HG03175 (cell line): ENCODE results near the gene ZFP92.

Experiments
- ATAC-seq: cut with Tn5 transposase; IDR thresholded peaks from one replicate; pipeline ENCODE4 v1.9.1; 2021; ENCODE audit warnings: mild to moderate bottlenecking, moderate library complexity; ENCODE audit not compliant: unreplicated experiment

The ZFP92 gene

DNA sequence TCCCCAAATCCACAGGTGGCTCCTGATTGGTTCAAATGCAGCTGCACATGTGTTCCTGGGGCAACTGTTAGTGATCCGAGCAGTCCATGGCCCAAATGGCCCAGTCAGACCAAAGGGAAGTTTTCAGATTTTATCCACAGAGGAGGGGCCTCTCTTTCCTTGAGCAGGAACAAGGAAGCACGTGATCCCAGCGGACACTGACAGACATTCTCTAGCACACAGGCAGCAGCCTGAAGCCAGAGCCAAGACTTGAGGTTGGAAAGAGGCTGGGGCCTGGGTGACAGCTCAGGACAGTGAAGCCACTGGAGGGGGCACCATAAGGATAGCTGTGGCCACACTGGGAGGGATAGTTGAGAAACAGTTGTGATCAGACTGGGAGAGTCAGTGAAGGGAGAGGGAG is 3.5 kb upstream of the ZFP92 start:
- ATAC-seq: no peak

DNA sequence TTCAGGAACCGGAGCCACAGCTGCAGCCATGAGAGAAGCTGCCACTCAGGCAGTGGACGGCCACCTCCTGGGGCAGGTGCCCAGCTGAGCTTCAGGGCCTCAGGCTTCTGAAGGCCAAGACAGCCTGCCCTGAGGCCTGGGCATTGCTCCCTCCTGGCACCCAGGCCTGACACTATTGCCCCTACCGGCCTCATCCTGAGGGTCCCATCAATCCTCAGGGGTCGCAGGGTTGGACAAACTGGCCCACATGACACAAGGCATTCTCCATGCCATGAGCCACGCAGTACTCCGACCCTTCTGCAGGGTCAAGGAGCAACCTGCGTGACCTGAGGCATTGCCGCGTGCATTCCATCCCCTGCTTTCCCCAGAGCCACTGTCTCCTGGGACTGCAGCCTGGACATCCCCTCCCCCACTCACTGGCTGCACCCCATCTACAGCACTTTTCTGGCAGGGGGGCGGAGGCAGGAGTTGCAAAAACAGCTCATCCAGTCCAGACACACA is 3.0 kb upstream of the ZFP92 start:
- ATAC-seq: no peak

DNA sequence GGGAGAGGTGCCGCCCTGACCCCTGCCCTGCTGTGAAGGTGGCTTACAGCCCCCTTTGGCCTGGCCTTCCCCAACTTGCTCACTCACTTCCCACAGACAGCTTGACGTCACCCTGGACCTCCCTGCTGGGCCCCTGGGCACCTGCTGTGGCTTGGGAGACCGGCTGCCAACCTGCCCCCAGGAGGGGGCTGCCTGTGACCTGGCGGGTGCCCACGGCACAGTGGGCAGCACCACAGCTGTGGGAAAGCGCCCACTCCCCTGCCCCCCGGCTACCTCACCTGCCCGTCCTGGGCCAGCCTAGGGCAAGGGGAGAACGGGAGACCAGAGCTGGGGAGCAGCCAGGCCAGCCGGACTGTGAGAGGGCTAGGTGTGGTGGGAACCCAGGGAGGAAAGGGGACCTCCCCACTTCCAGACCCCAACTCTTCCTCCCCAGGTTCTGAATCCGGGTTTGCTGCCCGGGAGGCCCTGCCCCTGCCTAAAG is 2.4 kb upstream of the ZFP92 start:
- no peak for ATAC-seq

DNA sequence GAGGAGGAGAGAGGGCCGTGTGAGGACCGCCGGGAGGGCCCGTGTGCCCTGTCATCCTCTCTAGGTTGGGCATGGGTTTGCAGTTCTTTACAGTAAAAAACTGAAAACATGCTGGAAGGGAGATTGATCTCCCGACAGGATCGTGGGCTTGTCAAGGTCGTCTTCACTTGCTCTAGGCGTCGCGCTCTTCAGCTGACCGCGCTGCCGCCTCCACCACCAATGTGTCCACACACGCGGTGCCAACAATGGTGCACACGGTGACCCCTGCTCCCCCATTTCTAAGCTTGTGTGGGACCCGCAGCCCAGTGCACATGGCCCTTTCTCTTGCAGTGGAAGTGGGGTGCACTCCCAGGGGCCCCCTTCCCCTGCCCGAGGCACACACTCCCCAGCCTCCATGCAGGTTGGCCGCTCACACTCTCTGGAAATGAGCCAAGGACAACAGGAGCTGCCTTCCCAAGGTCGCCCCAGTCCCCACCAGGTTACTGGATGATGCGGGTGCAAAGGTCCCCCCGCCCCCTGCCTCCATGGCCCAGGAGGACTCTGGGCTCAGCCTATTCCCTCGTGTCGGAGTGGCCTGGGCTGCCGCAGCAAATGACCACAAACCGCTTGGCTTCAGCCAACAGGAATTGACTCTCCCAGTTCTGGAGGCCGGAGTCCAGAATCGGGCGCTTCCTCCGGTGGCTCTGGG is 1.7 kb upstream of the ZFP92 start:
- no peak for ATAC-seq

DNA sequence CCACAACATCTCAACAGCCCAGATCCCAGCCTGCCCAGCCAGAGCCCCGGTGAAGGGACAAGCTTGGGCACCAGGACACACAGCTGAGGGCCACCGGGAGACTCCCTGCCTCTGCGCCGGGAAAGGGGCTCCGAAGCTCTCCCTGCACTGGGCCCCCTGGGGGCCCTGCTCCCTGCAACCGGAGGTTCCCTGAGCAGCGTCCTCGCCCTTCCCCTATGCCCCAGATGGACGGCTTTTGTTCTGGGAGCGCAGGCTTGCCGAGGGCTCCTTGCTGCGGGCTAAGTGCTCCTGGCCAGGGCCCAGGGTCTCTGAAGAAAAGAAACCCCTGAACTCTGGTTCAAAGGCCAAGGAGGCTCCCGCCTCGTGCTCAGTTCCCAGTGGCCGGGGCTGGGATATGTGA is 899 bp upstream of the ZFP92 start:
- ATAC-seq: no peak

DNA sequence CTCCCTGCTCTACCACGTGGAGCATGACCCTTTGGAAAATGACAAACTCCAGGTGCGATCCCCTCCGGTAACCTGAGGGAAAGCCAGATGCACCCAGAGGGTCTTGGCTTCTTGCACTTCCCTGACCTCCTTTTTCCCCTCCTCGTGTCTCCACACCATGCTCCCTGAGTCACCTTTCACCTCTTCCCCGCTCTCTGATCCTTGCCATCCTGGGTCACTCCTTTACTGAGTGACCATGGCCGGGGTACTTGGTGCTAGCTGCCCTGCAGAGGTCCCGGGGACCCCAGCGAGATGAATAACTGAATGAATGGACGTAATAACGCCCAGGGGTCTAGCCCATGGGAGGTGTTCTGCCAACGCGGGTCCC is 401 bp upstream of the ZFP92 start:
- ATAC-seq: no peak

DNA sequence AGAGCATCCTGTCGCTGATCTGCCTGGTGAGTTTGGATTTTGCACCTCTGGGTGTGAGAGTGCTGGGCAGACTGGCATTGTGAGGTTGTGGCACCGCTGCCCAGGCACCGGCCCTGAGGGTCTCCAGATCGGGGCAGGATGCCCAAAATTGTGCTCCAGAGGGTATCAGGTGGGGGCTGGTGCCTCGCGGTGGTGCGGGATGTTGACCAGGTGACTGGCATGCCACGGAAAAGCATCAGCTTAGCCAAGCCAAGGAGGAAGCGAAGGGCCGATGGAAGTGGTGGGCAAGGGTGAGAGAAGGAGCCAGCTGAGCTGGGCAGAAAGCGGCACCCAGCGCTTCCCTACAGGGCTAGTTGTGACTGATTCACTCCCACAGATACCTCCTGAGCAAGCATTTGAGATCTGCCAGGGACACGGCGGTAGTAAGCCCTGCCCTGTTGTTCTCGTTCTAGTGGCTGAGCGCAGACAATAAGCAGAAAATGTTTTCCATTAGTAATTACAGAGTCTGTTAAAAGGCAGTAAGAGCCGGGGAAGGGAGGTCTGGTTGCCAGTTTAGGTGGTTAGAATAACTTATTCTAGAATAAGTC is 809 bp downstream of the ZFP92 start:
- ATAC-seq: no peak

DNA sequence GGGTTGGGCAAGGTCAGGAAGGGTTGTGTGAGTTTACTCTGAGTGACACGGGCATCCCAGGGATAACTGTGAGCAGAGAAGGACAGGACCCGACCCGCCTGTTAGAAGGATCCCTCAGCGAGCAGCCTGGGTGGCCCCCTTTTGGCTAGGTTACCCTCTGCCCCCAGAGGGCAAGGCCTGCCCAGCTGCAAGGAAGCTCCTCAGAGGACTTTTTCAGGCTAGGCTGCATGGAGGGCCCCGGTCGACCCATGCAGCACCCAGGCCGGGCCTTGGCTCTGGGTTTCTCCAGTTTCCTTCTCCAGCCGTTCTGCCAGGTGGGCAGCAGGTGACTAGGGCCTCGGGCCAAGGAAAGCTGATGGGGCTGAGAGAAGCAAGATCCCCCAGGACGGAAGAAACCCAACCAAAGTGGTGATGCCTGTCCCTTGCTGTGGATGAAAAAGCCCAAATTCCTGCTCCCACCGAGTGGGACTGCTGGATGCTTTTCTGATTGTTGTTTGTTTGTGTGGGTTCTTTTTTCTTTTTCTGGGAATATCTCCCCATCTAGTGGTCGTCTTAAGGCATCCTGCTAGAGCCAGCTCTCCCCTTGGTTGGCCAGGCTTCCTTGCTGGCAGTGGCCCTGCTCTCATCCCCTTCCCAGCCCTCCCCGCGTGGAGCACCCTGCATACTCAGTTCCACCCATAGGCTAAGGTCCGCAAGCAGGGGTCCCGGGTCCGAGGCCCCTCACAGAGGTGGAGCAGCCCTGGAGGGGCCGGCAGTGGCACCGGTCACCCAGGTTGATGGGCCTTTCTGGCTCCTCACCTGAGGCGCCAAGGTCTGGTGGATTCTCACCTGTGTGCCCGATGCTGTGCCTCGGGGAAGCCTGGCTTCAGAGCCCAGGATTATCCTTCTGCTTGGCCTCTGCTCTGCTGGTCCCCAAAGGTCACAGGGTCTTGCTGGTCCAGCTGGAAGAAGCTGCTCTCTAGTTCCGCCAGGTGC is 1.8 kb downstream of the ZFP92 start:
- ATAC-seq: no peak

DNA sequence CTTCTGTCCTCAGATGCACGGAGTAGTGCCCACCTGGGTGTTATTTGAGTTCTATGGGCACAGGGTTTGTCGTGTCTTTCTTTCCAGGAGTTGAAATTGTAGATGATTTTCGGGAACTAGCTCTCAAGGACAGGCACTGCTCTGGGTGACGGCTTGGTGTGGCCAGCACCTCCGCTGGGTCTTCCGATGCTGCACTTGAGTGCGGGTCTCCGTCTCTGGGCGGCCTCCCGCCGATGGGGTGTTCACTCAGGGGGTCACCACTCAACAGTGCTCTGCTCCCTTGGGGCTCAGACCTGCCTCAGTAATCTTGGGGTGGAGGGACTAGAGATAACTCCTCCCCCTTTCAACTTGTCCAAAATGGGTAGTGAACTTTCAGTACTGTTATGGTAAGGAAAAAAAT is 2.5 kb downstream of the ZFP92 start:
- no peak for ATAC-seq

DNA sequence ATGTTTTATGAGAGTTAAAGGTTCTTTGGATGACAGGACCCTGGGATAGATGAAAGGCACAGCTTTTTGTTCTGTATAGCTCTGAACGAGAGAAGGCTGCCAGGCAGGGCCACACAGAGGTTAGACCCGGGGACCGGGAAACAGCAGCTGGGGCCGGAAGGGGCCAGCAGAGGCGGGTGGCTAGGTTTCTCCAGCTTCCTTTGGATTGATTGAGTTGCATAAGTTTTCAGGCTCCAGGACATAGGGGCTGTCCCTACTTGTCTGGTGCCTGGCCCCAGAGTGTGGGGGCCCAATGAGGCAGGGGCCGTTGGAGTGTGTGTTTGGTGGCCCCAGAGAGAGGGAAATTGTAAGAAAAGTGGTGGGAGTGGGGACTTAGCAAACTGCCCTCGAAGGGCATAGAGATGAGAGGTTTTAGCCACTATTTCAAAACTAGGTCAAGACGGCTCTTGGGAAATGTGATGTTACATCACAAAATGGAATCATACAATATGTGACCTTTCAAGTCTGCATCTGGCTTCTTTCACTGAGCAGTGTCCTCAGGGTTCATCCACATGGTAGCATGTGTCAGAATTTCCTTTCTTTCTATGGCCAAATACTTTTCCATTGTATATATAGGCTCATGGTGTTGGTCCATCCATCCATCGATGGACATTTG is 3.7 kb downstream of the ZFP92 start:
- no peak for ATAC-seq

DNA sequence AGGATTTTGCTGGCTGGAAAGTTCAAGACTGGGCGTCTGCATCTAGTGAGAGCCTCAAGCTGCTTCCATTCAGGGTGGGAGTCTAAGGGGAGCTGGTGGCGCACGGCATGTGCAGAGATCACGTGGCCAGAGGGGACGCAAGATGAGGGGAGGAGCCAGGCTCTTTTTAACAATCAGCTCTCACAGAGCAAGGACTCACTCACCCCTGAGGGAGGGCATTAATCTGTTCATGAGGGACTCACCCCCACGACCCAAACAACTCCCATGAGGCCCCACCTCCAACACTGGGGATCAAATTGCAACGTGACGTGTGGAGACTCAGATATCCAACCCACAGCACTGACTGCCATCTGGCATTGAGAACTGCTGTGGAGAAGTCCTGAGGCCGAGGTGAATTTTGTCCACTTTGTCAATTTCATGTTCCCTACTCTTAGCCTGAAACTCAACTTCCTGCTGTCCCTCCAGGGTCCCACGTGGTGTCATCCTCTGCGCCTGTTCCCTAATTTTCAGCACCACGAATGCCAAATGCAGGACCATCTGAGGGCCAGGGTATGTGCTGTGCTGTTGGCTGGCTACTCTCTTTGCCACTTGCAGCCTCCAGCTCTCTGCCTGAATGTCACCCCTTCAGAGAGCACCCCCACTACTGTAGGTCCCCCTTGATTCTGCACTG is 5.6 kb downstream of the ZFP92 start:
- no peak for ATAC-seq

DNA sequence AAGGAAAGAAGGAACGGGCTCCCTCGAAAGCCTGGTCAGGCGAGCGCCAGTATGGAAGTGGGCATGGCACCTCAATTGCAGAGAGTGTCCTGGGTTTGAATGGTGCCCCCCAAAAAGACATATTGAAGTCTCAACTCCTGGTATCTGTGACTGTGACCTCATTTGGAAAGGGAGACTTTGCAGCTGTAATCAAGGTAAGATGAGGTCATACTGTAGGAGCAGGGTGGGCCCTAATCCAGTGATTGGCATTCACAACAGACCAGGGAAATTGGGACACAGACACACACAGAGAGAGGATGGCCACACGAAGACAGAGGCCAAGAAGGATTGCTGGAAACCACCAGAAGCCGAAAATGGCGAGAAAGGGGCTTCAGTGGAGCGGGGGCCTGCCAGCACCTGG is 6.4 kb downstream of the ZFP92 start:
- ATAC-seq: no peak

DNA sequence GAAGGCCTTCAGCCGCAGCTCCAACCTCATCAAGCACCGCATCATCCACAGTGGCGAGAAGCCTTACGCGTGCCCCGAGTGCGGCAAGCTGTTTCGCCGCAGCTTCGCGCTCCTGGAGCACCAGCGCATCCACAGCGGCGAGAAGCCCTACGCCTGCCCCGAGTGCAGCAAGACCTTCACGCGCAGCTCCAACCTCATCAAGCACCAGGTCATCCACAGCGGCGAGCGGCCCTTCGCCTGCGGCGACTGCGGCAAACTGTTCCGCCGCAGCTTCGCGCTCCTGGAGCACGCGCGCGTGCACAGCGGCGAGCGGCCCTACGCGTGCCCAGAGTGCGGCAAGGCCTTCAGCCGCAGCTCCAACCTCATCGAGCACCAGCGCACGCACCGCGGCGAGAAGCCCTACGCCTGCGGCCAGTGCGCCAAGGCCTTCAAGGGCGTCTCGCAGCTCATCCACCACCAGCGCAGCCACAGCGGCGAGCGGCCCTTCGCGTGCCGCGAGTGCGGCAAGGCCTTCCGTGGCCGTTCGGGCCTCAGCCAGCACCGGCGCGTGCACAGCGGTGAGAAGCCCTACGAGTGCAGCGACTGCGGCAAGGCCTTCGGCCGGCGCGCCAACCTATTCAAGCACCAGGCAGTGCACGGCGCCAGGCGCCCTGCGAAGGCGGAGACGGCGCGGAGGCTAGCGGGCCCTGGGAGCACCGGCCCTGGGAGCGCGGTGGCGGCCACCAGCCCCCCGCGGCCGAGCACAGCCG is 9.8 kb downstream of the ZFP92 start:
- no peak for ATAC-seq

DNA sequence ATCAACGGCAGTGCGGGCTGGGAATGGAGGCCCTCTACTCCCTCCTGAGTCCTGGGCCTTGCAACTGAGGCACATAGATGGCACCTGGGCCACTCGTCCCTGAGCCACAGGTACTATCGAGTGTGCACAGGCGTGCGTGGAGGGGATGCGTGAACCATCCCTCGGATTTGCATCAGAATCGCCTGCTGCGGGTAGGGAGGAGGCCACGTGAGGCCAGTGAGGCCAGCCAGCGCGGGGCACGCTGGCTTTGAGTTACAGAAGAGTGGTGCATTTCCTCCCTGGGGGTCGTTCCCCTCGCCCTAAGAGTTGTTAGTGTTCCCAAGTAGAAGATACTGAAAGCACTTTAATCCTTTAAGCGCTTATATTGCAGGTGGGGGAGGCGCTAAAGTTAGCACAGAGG is 10.6 kb downstream of the ZFP92 start:
- no peak for ATAC-seq

DNA sequence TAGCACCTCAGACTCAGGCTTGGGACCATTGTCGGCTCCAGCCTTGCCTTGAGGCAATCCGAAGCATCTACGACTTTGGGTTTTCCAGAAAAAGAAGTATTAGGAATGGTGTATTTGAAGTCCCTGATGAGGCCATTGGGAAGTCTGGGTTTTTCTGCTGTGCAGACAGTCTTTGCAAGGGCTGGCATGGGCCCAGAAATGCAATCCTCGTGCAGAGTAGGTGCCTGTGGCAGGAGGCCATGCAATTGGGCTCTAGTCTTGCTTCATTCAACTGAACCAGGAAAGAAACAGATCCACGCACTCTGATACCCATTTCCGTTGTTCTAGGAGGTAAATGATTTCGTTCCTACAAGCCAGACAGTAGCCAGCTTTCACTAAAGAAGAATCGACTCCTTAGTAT is 12.4 kb downstream of the ZFP92 start:
- no peak for ATAC-seq

DNA sequence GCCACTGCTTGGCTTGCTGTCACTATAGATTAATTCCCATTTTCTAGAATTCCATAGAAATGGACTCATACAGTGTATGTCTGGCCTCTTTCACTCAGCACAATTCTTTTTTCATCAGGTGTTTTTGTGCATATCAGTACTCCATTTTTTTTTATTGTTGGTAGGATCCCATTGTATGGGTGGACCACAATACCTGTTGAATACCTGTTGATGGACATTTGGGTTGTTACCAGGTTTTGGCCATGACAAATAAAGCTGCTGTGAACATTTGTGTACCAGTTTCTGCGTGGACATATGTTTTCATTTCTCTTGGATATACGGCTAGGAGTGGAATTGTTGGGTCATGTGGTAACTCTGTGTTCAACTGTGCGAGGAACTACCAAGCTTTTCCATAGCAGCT is 14.9 kb downstream of the ZFP92 start:
- ATAC-seq: no peak

DNA sequence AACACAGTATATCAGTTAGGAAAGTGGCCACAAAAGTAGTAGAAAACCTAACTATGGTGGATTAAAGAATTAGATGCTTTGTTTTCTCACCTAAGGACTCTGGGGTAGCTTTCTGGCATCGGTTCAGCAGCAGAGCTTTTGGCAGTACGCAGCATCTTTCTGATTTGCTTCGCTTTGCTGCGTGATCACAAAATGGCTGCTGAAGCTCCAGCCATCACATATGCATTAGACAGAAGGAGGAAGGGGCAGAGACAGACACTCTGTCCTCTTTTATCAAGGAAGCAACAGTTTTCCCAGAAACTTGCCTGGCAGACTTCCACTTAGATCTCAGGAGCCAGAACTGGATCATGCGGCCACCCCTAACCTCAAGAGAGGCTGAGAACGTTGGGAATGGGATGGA is 19.5 kb downstream of the ZFP92 start:
- ATAC-seq: no peak

DNA sequence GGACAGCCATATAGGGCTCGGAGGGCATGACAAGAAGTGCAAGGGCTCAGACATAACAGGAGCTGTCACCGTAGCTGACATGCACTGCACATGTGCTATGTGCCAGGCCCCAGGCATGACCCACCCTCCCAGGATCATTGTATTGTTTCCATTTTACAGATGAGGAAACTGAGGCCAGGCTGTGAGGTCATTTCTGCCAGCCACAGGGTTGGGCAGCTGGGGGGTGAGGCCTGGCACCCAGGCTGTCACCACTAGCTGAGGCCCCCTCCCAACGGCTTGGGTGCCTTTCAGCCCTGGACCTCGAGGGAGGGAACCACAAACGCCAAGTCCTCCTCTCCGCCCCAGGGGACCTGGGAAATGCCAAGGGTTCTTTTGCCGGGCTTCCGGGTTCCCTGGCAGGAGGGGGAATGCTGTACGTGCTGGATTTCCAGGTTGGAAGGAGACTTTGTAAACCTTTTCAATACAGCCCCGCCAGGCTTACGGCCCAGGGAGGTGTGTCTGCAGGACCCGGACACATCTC is 21.9 kb downstream of the ZFP92 start:
- no peak for ATAC-seq

DNA sequence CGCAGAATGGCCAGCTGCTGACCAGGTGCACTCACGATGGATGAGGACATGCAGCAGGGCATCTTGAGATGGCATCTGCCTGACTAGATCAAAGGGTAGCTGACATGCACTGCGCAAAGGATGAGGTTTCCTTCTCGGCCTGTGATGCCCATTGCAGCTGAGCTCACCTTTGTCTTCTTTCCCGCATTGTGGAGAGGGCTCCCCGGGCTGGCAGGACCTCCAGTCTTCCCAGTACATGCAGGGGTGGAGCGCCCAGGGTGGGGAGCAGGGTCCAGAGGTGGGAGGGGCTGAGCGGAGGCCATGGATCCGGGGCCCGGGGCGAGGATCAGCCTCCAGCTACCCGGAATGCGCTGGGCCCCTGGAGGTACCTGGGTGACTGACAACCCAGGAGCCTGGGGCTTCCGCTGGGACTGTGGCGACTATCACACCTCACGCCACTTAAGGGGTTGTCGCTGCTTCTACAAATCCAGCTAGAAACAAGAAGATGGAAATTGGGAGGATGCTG is 22.6 kb downstream of the ZFP92 start:
- no peak for ATAC-seq
